HG03280 (cell line): ENCODE measurements around the gene SNORC.

Experiments used
- ATAC-seq: cut with Tn5 transposase; IDR thresholded peaks from one replicate; pipeline ENCODE4 v1.9.1; 2021; ENCODE audit warnings: mild to moderate bottlenecking, moderate library complexity; ENCODE audit not compliant: unreplicated experiment

SNORC gene

GRCh38 chr2:232882085-232882484 lies 12.0 kb downstream of the SNORC start:
- no peak for ATAC-seq

DNA sequence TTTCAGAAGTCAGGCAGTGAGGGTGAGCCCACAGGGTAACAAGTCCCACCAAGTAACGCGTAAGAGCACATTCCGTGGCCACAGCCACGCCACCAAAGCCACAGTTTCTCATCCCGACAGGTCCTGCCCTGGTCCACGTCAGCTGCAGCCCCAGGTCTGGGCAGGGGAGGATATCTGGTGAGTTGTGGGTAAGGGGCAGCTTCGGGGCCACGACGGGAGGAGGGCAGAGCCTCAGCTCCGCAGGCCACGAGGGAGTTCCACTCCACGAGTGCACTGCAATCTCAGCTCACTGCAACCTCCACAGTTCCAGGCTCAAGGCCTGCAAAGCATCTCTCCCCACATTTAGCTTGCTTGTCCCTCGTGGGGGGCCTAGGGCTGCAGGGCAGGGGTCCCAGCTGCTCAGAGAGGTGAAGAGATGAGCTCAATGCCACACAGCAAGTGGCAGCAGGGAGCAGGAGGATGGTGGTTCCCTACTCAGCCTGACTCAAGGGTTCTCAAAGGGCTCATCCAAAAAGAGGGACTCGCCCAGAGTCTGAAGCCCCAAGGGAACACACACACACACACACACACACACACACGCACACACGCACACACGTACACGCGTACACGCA lies 12.5 kb downstream of the SNORC start:
- no peak for ATAC-seq

- no peak for ATAC-seq
These were observed 13.2 kb downstream of the SNORC start for GRCh38 chr2:232883116-232883721.

- ATAC-seq, result no peak
These were observed 13.9 kb downstream of the SNORC start for GRCh38 chr2:232884001-232884421.

- ATAC-seq, result no peak
These were observed 14.6 kb downstream of the SNORC start for GRCh38 chr2:232884549-232885263.

DNA sequence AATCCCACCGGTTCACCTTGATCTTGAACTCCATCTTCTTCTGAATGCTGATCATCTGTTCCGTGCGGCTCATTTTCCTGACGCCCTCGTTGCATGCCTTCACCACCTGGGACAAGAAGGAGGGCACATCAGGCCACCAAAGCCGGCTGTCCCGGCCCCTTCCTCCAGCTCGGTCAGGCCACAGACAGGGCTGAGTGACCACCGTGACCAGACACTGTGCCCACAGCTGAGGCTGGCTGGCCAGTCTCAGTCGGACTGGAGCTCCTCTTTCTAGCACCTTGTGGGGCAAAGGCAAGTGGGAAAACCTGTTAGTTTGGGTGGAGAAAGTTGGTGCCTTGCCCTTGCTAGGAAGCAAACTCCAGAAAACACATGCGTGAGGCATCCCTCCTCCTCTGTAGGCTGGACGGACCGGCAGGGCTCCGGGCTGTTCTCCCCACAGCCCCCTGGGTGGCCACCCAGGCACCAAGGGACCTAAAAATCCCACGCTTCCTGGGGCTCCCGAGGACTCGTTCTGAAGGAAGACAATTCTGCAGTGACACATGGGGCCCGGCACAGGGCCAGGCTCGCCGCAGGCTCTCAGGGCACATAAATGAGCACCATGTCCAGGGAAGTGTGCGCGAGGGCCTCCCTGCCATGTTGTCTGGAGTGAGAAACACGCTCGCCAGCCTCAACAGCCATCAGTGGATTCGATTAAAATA lies 15.3 kb downstream of the SNORC start:
- no peak for ATAC-seq

- no peak for ATAC-seq
These were observed 16.1 kb downstream of the SNORC start for GRCh38 chr2:232886176-232886575.

GRCh38 chr2:232886632-232887031 lies 16.6 kb downstream of the SNORC start:
- no peak for ATAC-seq

DNA sequence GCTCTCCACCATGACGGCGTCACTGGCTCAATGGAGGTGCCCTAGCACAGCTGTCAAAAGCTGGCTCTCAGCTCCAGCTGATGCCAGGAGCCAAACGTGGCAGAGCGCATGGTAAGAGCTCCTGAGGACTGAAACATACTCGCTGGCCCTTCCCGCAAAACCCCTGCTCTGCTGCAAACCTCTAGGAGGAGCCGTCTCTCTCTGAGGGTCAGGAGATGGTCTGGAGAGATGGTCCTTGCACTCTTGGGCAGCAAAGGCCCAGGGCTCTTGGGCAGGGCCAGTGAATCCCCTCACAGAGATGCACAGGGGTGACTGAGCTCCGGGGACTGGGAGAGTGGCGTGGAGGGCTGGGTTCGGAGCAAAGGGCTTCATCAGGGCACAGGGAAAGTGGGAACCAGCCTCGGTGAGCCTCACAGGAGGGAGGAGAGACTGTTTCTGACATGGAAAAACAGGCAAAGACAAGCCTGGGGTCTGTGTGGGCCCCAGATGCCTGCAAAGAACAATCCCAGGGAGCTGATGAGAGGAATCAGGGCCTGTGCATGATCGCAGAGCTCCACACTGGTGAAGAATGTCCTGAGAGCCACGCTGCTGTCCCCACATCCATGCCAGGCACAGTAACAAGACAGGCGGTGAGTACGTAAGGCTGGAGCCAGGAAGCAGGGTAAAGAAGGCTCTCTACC lies 17.2 kb downstream of the SNORC start:
- no peak for ATAC-seq

DNA sequence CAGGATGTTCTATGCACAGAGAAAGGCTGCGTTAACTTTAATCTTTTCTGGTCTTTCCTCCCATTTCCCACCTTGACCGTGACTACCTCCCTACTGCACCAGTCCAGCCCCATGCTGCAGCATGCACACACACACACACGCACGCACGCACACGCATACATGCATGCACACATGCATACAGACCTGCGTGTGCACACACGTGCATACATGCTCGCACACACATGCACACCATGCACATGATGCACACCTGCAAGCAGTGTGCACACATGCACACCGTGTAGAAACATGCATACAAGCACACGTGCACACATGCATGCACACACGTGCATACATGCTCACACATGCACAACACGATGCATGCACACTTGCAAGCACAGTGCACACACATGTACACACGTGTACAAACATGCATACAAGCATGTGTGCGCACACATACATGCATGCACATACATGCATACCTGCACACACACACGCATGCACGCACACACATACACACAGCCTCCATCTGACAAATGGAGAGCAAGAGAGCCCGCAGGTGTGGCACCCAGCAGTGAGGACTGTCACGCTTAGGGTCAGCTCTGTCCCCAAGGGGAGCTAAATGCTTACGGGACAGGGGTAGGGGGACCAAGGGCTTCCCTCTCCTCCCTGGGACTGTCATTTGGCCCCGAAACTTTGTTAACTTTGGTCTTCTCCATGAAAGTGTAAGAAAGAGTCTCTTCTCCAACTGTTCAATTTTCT lies 18.2 kb downstream of the SNORC start:
- no peak for ATAC-seq

DNA sequence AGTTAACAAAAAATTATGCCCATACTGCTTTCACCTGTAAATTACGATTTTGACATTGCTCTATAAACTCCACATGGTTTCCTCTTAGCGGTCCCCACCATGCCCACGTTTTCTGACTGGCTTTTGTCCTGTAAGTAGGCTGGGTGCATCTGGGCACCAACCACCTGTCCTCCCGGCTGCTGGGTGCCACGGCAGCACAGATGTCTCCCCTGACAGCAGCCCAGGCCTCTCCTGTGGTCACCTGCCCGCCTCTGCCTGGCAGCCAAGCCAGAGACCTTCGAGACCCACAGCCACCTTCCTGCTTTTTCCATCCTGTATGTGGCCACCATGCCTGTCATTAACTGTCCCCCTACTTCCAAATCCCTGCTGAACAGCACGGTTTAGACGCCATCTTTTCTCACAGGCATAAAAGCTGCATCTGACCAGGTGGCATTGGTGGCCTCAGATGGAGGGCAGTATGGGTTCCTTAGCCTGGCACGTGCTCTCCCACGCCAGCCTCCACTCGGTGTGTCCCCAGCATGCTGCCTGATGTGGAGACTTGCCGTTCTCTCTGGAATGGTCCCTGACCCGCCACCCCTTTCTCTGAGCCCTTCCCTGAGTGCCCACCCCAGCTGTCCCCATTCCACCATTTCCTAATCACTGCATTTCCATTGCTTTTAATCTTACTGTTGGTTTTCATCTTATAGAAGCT lies 18.9 kb downstream of the SNORC start:
- ATAC-seq, result no peak

- no peak for ATAC-seq
These were observed 19.9 kb downstream of the SNORC start for GRCh38 chr2:232889876-232890401.

DNA sequence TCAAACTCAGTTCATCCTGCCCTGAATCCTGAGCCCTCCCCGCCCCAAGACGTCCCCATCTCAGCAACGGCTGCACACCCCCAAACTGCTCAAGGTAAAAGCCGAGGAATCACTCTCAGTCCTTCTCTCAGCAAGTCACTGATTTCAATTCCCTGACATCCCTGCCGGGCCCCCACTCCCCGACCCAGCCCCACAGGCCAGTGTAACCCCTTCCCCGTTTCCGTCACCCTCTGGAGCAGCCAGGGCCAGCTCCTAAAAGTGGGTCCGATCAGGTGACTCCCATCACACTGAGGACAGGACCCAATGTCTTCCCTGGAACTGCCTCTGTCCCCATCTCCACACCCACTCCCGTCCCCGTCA lies 20.5 kb downstream of the SNORC start:
- no peak for ATAC-seq

GRCh38 chr2:232890896-232891601 lies 21.0 kb downstream of the SNORC start:
- no peak for ATAC-seq

GRCh38 chr2:232891621-232892071 lies 21.6 kb downstream of the SNORC start:
- ATAC-seq, result no peak

DNA sequence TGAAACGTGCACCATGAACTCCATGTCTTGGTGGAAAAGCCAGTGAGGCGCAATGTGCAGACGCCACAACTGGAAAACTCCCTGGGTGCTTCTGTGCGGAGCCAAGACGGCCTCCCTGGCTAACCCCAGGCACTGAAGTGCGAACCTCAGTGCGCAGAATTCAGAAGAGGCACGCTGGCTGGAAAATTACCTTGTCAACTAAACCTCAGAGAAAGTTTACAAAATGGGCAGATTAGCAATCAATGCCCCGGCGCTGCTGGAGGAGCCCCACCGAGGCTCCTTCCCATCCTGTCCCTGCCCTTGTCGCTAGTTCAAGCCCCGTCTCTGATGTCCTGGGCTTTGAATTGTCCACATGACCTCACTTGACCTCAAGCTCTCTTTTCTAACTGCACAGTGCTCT lies 22.2 kb downstream of the SNORC start:
- ATAC-seq, result no peak

GRCh38 chr2:232892843-232893242 lies 22.8 kb downstream of the SNORC start:
- ATAC-seq, result no peak

- no peak for ATAC-seq
These were observed 23.8 kb downstream of the SNORC start for GRCh38 chr2:232893834-232894233.

DNA sequence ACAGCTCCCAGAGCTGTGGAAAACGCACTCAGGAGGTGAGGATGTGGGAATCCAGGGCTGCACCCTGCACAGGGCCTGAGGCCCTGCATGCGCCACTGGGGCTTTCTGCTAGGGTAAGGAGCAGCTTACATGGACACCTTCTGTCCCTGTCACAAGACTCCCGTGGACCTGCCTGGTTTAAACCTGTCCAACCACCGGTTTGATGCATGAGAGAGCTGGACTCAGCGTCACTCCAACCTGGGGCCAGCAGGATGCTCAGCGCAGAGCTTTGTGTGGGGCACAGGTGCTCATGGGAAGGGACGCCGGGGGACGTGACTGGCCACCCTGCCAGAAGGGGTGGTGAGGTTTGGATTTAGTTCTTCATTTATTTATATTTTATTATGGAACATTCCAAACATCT lies 24.2 kb downstream of the SNORC start:
- ATAC-seq, result no peak
